LHCN-M2 (cell line): ENCODE data around the gene CAMP. TPM values are rescaled to one million over a fixed set of nuclear protein-coding genes. Genes with fewer than 3 reads are reported as not detected.
A peak's percentile ranks its signal among the peaks of the same experiment; 100 is the strongest.
"Not testable (repeated sequence)": the region's sequence is repeated elsewhere in the genome, so short reads cannot be mapped to it uniquely, and the experiment has no call there.

Experiments
- DNase-seq: peaks from one replicate; pipeline ENCODE4 v3.0.0-alpha.2; 2012; ENCODE audit warnings: low read depth
- total RNA-seq: library from RNA; depleted of rRNA; stranded (reverse); fragments of >200 nt; gene quantifications from 2 replicates; pipeline ENCODE4 v1.2.3, GENCODE V29; 2014; rRNA removed

CAMP gene
- total RNA-seq, 1 experiment from 2014 or later = not detected

DNA sequence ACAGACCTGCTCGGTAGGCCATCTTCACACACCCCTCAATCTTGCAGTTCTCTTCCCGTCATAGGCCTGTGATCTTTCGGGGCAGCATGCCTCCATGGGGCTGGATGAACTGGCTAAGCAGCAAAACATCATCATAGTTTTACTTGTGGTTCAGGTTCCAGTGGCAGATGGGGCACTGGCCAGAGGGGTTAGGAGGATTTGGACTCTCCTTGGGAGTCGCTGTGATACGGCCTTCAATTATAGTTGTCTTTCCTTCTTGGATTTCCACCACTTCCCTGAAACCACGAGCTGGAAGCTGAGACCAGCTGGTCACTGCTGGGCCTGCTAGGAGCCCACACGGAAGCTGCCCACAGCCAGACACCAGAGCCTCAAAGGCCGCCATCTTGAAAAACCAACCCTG, 33.3 kb downstream of the CAMP start:
- no peak for DNase-seq

DNA sequence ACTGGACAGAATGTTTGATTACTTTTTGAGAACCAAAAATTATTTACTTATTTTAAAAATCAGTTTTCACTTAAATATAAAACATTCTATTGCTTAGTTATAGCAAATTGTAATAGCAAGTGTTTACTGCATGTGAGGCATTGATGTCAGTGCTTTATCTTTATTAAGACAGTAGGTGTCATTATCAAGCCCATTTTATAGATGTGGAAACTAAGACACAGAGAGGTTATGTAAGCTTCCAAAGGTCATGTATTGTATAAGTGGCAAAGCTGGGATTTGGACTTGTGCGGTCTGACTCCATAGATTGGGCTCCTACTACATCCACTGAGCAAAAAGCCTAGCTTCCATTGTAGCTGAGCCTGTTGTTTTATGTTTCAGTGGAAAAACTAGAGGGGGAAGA, 35.2 kb downstream of the CAMP start:
- DNase-seq = no peak

DNA sequence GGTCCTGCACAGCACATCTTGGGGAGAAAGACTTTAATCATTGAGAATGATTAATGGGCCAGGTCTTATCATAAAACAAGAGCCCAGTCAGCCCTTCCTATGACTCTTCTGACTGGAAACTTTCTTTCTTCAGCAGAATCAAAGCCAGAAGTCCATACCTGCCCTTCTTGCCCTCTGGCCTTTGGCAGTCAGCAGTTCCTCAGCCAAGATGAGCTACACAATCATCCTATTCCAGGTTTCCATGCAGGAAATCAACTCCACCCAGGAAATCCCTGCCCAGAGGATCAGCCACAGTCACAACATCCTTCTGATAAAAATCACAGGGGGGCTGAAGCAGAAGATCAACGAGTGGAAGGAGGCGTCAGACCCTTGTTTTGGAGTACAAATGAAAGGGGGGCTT, 44.5 kb downstream of the CAMP start:
- no peak for DNase-seq

DNA sequence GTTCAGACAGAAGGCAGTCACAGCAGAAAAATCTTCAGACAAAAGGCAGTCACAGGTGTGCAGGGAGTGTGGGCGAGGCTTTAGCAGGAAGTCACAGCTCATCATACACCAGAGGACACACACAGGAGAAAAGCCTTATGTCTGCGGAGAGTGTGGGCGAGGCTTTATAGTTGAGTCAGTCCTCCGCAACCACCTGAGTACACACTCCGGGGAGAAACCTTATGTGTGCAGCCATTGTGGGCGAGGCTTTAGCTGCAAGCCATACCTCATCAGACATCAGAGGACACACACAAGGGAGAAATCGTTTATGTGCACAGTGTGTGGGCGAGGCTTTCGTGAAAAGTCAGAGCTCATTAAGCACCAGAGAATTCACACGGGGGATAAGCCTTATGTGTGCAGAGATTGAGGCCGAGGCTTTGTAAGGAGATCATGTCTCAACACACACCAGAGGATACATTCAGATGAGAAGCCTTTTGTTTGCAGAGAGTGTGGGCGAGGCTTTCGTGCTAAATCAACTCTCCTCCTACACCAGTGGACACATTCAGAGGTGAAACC, 45.2 kb downstream of the CAMP start:
- no peak for DNase-seq

DNA sequence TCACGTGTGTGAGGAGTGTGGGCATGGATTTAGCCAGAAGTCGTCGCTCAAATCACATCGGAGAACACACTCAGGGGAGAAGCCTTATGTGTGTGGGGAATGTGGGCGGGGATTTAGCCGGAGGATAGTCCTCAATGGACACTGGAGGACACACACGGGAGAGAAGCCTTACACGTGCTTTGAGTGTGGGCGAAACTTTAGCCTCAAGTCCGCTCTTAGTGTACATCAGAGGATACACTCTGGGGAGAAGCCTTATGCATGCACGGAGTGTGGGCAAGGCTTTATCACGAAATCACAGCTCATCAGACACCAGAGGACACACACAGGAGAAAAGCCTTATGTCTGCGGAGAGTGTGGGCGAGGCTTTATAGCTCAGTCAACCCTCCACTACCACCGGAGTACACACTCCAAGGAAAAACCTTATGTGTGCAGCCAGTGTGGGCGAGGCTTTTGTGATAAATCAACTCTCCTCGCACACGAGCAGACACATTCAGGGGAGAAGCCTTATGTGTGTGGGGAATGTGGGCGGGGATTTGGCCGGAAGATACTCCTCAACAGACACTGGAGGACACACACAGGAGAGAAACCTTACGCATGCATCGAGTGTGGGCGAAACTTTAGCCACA, 45.8 kb downstream of the CAMP start:
- DNase-seq = no peak

DNA sequence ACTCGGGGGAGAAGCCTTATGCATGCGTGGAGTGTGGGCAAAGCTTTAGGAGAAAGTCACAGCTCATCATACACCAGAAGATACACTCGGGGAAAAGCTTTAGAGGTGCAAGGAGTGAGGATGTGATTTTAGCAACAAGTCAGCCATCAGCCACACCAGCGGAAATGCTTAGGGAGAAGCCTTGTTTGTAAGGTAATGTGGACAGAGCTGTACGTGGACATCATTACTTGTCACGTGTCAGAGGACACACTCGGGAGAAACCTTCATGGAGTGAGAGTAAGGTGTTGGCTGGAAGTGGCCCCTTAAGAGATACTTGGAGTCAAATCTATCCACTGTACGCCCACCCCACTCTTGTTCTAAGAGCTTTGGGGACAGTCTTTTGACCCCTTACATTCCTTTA, 46.3 kb downstream of the CAMP start:
- DNase-seq = no peak

DNA sequence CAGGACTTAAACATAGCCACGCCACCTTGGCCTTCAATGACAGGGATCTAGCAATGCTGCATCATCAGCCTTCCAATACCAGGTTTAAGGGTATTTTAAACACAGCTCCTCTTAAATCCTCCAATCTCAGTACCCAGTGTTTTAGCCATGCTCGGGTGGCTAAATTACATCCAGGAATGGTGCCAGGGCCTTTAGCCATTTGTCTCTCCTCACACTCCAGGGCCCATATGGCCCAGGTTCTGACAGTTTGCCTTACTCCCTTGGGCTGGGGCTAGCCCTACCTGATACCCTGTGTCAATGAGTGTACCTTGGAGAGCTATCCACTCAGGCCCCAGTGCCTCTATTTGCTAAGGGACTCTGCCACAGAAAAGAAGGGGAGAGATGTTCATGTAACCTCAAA, 47.0 kb downstream of the CAMP start:
- no peak for DNase-seq

DNA sequence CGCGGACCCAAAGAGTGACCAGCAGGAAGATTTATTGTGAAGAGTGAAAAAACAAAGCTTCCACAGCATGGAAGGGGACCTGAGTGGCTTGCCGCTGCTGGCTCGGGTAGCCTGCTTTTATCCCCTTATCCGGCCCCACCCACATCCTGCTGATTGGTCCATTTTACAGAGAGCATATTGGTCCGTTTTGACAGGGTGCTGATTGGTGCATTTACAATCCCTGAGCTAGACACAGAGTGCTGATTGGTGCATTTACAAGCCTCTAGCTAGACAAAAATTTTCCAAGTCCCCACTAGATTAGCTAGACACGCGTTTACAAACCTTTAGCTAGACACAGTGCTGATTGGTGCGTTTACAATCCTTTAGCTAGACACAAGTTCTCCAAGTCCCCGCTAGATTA, 47.9 kb downstream of the CAMP start:
- not testable (repeated sequence) for DNase-seq

DNA sequence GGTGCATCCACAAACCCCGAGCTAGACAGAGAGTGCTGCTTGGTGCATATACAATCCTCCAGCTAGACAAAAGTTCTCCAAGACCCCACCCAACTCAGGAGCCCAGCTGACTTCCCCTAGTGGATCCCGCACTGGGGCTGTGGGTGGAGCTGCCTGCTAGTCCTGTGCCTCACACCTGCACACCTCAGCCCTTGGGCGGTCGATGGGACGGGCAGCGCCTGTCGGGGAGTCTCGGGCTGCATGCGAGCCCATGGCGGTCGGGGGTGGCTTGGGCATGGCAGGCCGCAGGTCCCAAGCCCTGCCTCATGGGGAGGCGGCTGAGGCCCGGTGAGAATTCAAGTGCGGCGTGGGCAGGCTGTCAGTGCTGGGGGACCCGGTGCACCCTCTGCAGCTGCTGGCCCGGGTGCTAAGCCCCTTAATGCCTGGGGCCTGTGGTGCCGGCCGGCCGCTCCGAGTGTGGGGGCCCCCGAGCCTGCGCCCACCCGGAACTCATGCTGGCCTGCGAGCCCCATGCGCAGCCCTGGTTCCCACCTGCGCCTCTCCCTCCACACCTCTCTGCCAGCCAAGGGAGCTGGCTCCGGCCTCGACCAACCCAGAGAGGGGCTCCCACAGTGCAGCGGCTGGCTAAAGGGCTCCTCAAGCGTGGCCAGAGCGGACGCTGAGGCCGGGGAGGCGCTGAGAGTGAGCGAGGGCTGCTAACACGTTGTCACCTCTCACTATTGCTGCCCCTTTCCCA, 48.6 kb downstream of the CAMP start:
- DNase-seq = no peak

DNA sequence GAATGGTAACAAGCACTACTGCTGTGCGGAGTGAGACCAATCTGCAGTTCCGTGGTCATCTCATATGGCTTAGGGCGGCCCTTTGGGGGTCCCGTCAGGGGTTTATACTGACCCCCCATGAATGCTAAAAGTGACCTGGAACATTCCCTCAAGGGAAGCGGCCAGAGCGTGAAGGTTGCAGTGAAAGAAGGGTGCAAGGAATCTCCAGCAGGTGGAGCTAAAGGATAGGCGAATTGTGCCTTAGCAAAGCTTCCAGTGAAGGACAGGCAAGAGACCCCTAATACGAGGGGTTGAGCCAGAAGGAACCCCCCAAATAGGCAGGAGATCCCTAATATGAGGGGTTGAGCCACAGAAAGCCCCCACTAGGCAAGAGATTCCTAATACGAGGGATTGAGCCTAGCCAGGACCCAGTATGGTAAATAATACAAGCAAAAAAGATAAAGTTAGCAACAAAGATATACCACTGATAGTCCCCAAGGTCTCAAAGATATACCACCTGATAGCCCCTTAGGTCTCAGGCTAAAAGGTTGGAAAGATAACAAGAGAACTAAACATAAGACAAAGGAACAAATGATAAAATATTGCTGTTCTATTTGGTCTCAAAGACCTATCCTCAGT, 50.4 kb downstream of the CAMP start:
- peak; percentile 53 for DNase-seq

DNA sequence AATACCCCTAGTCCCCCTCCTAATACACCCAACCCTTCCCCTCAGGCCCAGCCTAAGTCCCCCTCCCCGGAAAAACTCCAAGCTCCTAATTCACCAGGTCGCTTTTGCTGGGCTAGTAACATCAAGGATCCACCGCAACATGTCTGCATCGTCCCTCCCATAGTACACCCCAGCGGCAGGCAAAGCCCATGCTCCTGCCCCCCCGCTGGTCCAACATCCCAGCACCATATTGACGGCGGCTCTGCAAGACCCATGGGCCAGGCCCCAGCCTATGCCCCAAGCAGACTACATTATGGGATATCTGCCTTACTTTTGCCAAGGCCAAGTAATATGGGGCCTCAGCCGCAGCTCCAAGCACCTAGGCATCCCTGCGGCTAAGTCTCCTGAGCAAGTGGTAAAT, 51.2 kb downstream of the CAMP start:
- DNase-seq = no peak

Other genes starting within 250 kb of the CAMP start
- gene MAP4, start 207.1 kb upstream of the CAMP start, total RNA-seq = 90.6 and 106 TPM in 2 replicates
- gene CDC25A, start 35.1 kb upstream of the CAMP start, total RNA-seq = 21.8 and 34.2 TPM in 2 replicates
- 3.0 and 3.2 TPM in 2 replicates for gene ZNF589, start 17.6 kb downstream of the CAMP start, total RNA-seq
- 23.7 and 25.4 TPM in 2 replicates for gene NME6, start 77.9 kb downstream of the CAMP start, total RNA-seq
- not detected in 2 replicates for gene SPINK8, start 110.2 kb downstream of the CAMP start, total RNA-seq
- not detected in 2 replicates for gene FBXW12, start 148.7 kb downstream of the CAMP start, total RNA-seq
- gene PLXNB1, start 206.6 kb downstream of the CAMP start, total RNA-seq = 21.5 and 23.4 TPM in 2 replicates
- 28.8 and 29.8 TPM in 2 replicates for gene CCDC51, start 216.6 kb downstream of the CAMP start, total RNA-seq
- gene TMA7, start 216.8 kb downstream of the CAMP start, total RNA-seq = 312 and 406 TPM in 2 replicates
- 13.9 and 14.1 TPM in 2 replicates for gene ATRIP, start 223.2 kb downstream of the CAMP start, total RNA-seq